HCT116 (cell line): ENCODE results near the gene EXOC4. TPM values are rescaled to one million over a fixed set of nuclear protein-coding genes. Genes with fewer than 3 reads are reported as not detected.

Experiments
- ATAC-seq: fragments of 200-7000 bp; cut with Tn5 transposase; 2 replicates; pipeline ENCODE4 v1.9.1; 2020; ENCODE audit warnings: mild to moderate bottlenecking, moderate library complexity
- BruUV-seq: library from RNA; stranded (reverse); fragments of 400-500 nt; replicated peaks from 2 replicates; lab custom pipeline; 2021; lab: Mats Ljungman, UMichigan
- CTCF ChIA-PET: fragments of 300-600 bp; sonication (Branson Sonifier 250); formaldehyde crosslinking; loops from one replicate; lab custom pipeline; 2021; ENCODE audit warnings: antibody characterized with exemption; lab: Charles Lee
- POLR2A ChIA-PET: fragments of 300-600, 350-600 bp; sonication (Branson Sonifier 250); formaldehyde crosslinking; loops from one replicate; lab custom pipeline; 2021; ENCODE audit warnings: antibody characterized with exemption; lab: Charles Lee
- RAD21 ChIA-PET, 2 experiments: fragments of 300-600 bp; sonication (Branson Sonifier 250); formaldehyde crosslinking; loops; one replicate each; lab custom pipeline; 2023; ENCODE audit warnings: low total read pairs in 2 of 2; ENCODE audit not compliant: uncharacterized antibody in 2 of 2, unreplicated experiment in 2 of 2, low non-redundant PET in 1 of 2; lab: Charles Lee
- DNase-seq: peaks from one replicate; pipeline ENCODE4 v3.0.0-alpha.2; 2010; ENCODE audit warnings: low read depth, low spot score
- H2AFZ ChIP-seq: fragments of 200-600 bp; shearing (Covaris generic), sonication (generic); 2 replicates; pipeline ENCODE4 v1.6.1; 2017; ENCODE audit warnings: low read depth, mixed run types, mixed read lengths, antibody characterized with exemption, low read length; ENCODE audit not compliant: poor library complexity, severe bottlenecking
- H3K27ac ChIP-seq: 2 replicates; pipeline ENCODE4 v1.5.1; 2012; ENCODE audit warnings: low read depth, low read length
- H3K27me3 ChIP-seq: fragments of 200-600 bp; sonication (generic); 2 replicates; pipeline ENCODE4 v1.6.1; 2016; ENCODE audit warnings: mixed run types, low read length, mixed read lengths; ENCODE audit not compliant: insufficient read depth
- H3K36me3 ChIP-seq, 2 experiments: fragments of 200-500 bp in 1 of 2; fragments of 200-600 bp in 1 of 2; sonication (Bioruptor generic) in 1 of 2; sonication (generic) in 1 of 2; 2 replicates each; pipeline versions ENCODE4 v1.5.1 to v1.6.1; 2014 to 2016; ENCODE audit warnings: low read length in 2 of 2, inconsistent platforms in 1 of 2, mixed read lengths in 1 of 2, mixed run types in 1 of 2; ENCODE audit not compliant: insufficient read depth in 2 of 2, control insufficient read depth in 1 of 2
- H3K4me1 ChIP-seq, 2 experiments: fragments of 200-600 bp in 1 of 2; sonication (generic) in 1 of 2; 2 replicates each; pipeline versions ENCODE4 v1.5.1 to v1.6.1; 2012 to 2017; ENCODE audit warnings: low read length in 2 of 2, inconsistent platforms in 1 of 2, mild to moderate bottlenecking in 1 of 2, mixed read lengths in 1 of 2, mixed run types in 1 of 2, moderate library complexity in 1 of 2; ENCODE audit not compliant: insufficient read depth in 2 of 2, control insufficient read depth in 1 of 2
- H3K4me2 ChIP-seq: fragments of 200-600 bp; sonication (generic); 2 replicates; pipeline ENCODE4 v1.6.1; 2017; ENCODE audit warnings: mixed run types, low read length, mixed read lengths
- H3K4me3 ChIP-seq, 2 experiments: fragments of 200-600 bp in 1 of 2; sonication (generic) in 1 of 2; replicated peaks in 1 of 2; 2 replicates each; pipeline ENCODE4 v1.5.1; 2011 to 2016; ENCODE audit warnings: low read length in 2 of 2, control low read depth in 1 of 2, low read depth in 1 of 2, mild to moderate bottlenecking in 1 of 2, mixed read lengths in 1 of 2, mixed run types in 1 of 2
- H3K79me2 ChIP-seq: fragments of 200-600 bp; sonication (generic); 2 replicates; pipeline ENCODE4 v1.6.1; 2017; ENCODE audit warnings: mild to moderate bottlenecking, mixed run types, low read length, moderate library complexity, mixed read lengths; ENCODE audit not compliant: insufficient read depth
- H3K9ac ChIP-seq: fragments of 200-600 bp; sonication (generic); 2 replicates; pipeline ENCODE4 v1.6.1; 2016; ENCODE audit warnings: low read length, mixed read lengths
- H3K9me2 ChIP-seq: fragments of 200-600 bp; sonication (generic), shearing (Covaris generic); 2 replicates; pipeline ENCODE4 v1.6.1; 2017; ENCODE audit warnings: mixed run types, mild to moderate bottlenecking, moderate library complexity; ENCODE audit not compliant: insufficient read depth
- H3K9me3 ChIP-seq, 2 experiments: fragments of 200-500 bp in 1 of 2; fragments of 200-600 bp in 1 of 2; sonication (Bioruptor generic) in 1 of 2; sonication (generic) in 1 of 2; 2 replicates each; pipeline ENCODE4 v1.6.1; 2014 to 2017; ENCODE audit warnings: low read length in 2 of 2, mixed read lengths in 2 of 2, inconsistent platforms in 1 of 2, low read depth in 1 of 2, mild to moderate bottlenecking in 1 of 2, mixed run types in 1 of 2, moderate library complexity in 1 of 2; ENCODE audit not compliant: control insufficient read depth in 1 of 2, insufficient read depth in 1 of 2
- H4K20me1 ChIP-seq: fragments of 200-600 bp; sonication (generic), shearing (Covaris generic); 2 replicates; pipeline ENCODE4 v1.6.1; 2017; ENCODE audit warnings: mixed run types, mild to moderate bottlenecking, moderate library complexity; ENCODE audit not compliant: insufficient read depth
- ATF3 ChIP-seq: IDR thresholded peaks from 2 replicates; pipeline ENCODE4 v1.6.1; 2012
- ELF1 ChIP-seq: IDR thresholded peaks from 2 replicates; pipeline ENCODE4 v1.6.1; 2012; ENCODE audit warnings: low read depth, borderline replicate concordance
- EZH2phosphoT487 ChIP-seq: fragments of 200-600 bp; IDR thresholded peaks from 2 replicates; pipeline ENCODE4 v1.6.1; 2018; ENCODE audit warnings: antibody characterized with exemption, borderline replicate concordance
- FOSL1 ChIP-seq: IDR thresholded peaks from 2 replicates; pipeline ENCODE4 v1.6.1; 2012; ENCODE audit warnings: low read depth
- POLR2A ChIP-seq: IDR thresholded peaks from 2 replicates; pipeline ENCODE4 v1.7.0; 2011; ENCODE audit warnings: borderline replicate concordance; ENCODE audit not compliant: insufficient read depth, insufficient read length; ENCODE audit errors: extremely low read depth
- RAD21 ChIP-seq: IDR thresholded peaks from 2 replicates; pipeline ENCODE4 v1.6.1; 2012; ENCODE audit warnings: low read depth, mild to moderate bottlenecking
- ZNF274 ChIP-seq: fragments of 200-500 bp; sonication (Bioruptor generic); IDR thresholded peaks from 2 replicates; pipeline ENCODE4 v1.6.1; 2014; ENCODE audit warnings: mild to moderate bottlenecking, low read depth, low read length, inconsistent platforms
- intact Hi-C: fragments of 100-400 bp; cut with micrococcal nuclease; formaldehyde crosslinking; loops from 2 replicates; pipeline ENCODE4 v1.10.0; 2022
- total RNA-seq: library from RNA; stranded (reverse); gene quantifications from one replicate; pipeline ENCODE4 v1.2.1, GENCODE V29; 2021; ENCODE audit not compliant: unreplicated experiment

The EXOC4 gene
- total RNA-seq, 1 experiment from 2014 or later = 40.3 TPM

GRCh38 chr7:133442818-133443217, 189.9 kb downstream of the EXOC4 start:
- TF ChIP-seq ELF1 = no peak
- H3K79me2 ChIP-seq = no peaks in the 10 kb centered on the region
- H2AFZ ChIP-seq = no peak overlapping the region
- H3K4me3 ChIP-seq = no peak overlapping the region
- ChIA-PET RAD21 (no interaction called here), POLR2A (no interaction called here), CTCF (no interaction called here)
- intact Hi-C loops = no loop called here
- H3K9me2 ChIP-seq = no peaks in the 10 kb centered on the region
- ATAC-seq = no peak
- no peak overlapping the region for H3K9ac ChIP-seq
- H3K4me2 ChIP-seq = no peak overlapping the region
- H3K9me3 ChIP-seq = no peaks in the 10 kb centered on the region
- no peaks in the 10 kb centered on the region for H3K4me1 ChIP-seq
- no TSS peak for BruUV-seq
- no peak for DNase-seq
- H4K20me1 ChIP-seq = no peaks in the 10 kb centered on the region
- H3K36me3 ChIP-seq = no peaks in the 10 kb centered on the region
- no peaks in the 10 kb centered on the region for H3K27me3 ChIP-seq
- no peak overlapping the region for H3K27ac ChIP-seq

- Histone ChIP-seq H3K27ac (no peak overlapping the region), H3K79me2 (no peaks in the 10 kb centered on the region), H4K20me1 (no peaks in the 10 kb centered on the region), H2AFZ (no peak overlapping the region), H3K4me3 (no peak overlapping the region), H3K4me2 (no peak overlapping the region), H3K27me3 (no peaks in the 10 kb centered on the region), H3K4me1 (no peaks in the 10 kb centered on the region), H3K9me3 (no peaks in the 10 kb centered on the region), H3K36me3 (no peaks in the 10 kb centered on the region), H3K9ac (no peak overlapping the region), H3K9me2 (no peaks in the 10 kb centered on the region)
- RAD21 ChIA-PET = no interaction called here
- POLR2A ChIA-PET = no interaction called here
- CTCF ChIA-PET = no interaction called here
- DNase-seq = no peak
- BruUV-seq = no TSS peak
- TF ChIP-seq ELF1 (no peak), EZH2phosphoT487 (no peak), ATF3 (no peak), POLR2A (no peak), RAD21 (no peak), ZNF274 (no peak), FOSL1 (no peak)
- ATAC-seq = no peak
- intact Hi-C loops = no loop called here
Observed at GRCh38 chr7:133445617-133446016, 192.7 kb downstream of the EXOC4 start.
